Stimulated activated CD4-positive, alpha-beta T cell treated with anti-CD3 and anti-CD28 coated beads, Interleukin-4, amount 100 ng/mL, for 1 hour (primary cell): ENCODE results near the gene MOGAT1.

ENCODE experiments used
- DNase-seq: peaks from one replicate; pipeline ENCODE4 v3.0.0-alpha.2; 2020

Gene MOGAT1

GRCh38 chr2:222671259-222672067 lies at the start of gene MOGAT1:
TSS of gene MOGAT1 (plus strand) at chr2:222671658. CDS start at chr2:222671786, 128 bp downstream.
- no peak for DNase-seq

GRCh38 chr2:222621893-222622292 lies 49.6 kb upstream of the MOGAT1 start:
- no peak for DNase-seq

- DNase-seq, result no peak
Observed at GRCh38 chr2:222622910-222623309, 48.5 kb upstream of the MOGAT1 start.

GRCh38 chr2:222623756-222624309 lies 47.6 kb upstream of the MOGAT1 start:
- no peak for DNase-seq

- DNase-seq, result no peak
Observed at GRCh38 chr2:222627764-222628163, 43.7 kb upstream of the MOGAT1 start.

- no peak for DNase-seq
Observed at GRCh38 chr2:222635295-222635694, 36.2 kb upstream of the MOGAT1 start.

- no peak for DNase-seq
Observed at GRCh38 chr2:222637067-222637466, 34.4 kb upstream of the MOGAT1 start.

- no peak for DNase-seq
Observed at GRCh38 chr2:222641336-222641735, 30.1 kb upstream of the MOGAT1 start.

GRCh38 chr2:222643134-222643533 lies 28.3 kb upstream of the MOGAT1 start:
- DNase-seq, result no peak

GRCh38 chr2:222646008-222646407 lies 25.4 kb upstream of the MOGAT1 start:
- no peak for DNase-seq

GRCh38 chr2:222649801-222650200 lies 21.7 kb upstream of the MOGAT1 start:
- no peak for DNase-seq

- DNase-seq, result no peak
Observed at GRCh38 chr2:222651718-222652418, 19.6 kb upstream of the MOGAT1 start.

GRCh38 chr2:222652491-222653255 lies 18.8 kb upstream of the MOGAT1 start:
- no peak for DNase-seq

- DNase-seq, result no peak
Observed at GRCh38 chr2:222653280-222653679, 18.2 kb upstream of the MOGAT1 start.

- DNase-seq, result peak; percentile 92
Observed at GRCh38 chr2:222655787-222656525, 15.5 kb upstream of the MOGAT1 start, which contains the start of gene FARSB. TSS of gene FARSB (minus strand) at chr2:222656092. CDS start at chr2:222656073, 19 bp downstream.

GRCh38 chr2:222656526-222657446 lies 14.7 kb upstream of the MOGAT1 start:
- DNase-seq, result no peak

GRCh38 chr2:222663479-222663878 lies 8.0 kb upstream of the MOGAT1 start:
- no peak for DNase-seq

- DNase-seq, result no peak
Observed at GRCh38 chr2:222668494-222669154, 2.8 kb upstream of the MOGAT1 start.

- no peak for DNase-seq
Observed at GRCh38 chr2:222669353-222669752, 2.1 kb upstream of the MOGAT1 start.

GRCh38 chr2:222670191-222671038 lies 1.0 kb upstream of the MOGAT1 start:
- DNase-seq, result no peak
